HuH-7.5 (cell line): Measurements from ENCODE around the gene EXOSC5.
A peak's percentile ranks its signal among the peaks of the same experiment; 100 is the strongest.
"Not testable (repeated sequence)": the region's sequence is repeated elsewhere in the genome, so short reads cannot be mapped to it uniquely, and the experiment has no call there.

Experiments used
- DNase-seq: peaks from one replicate; pipeline ENCODE4 v3.0.0; 2011; ENCODE audit warnings: low spot score

The EXOSC5 gene

DNA sequence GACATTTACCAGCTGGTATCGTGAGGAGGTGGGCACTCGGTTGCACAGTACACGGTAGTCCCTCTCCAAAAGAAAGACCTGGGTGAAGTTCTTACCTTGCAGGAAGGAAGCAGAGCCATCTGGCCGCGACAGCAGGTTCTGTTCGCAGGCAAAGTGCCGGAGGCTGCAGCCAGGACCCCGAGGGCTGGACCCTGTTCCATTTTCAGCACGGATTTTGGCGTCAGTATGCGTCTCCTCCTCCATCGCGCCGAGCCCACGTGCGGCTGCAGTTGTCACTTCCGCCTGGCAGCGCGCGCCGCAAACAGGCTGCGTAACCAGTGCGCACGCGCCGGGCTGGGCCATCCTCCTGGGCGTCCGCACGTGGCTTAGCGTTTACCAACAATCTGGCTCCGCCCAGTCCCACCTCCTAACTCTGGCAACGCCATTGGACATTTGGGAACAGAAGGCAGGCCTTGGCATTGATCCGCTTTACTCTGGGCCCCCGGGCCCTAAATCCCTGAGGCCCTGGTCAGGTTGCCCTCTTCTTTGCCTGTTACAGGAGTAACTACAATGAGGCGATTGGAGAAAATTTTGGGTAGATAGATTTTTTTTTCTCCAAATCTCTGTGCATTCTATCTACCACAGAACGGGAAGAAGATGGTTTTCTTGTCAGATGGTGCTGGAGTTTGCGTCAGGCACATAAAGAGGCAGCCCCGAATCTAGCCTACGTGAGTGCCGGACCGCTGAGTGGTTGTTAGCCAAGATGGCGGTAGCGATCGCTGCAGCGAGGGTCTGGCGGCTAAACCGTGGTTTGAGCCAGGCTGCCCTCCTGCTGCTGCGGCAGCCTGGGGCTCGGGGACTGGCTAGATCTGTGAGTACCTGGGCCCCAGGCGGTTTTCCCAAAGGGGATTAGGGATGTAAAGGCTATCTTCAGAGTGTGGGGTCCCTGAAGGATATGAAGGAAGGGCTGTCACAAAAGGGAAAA, at the start of gene EXOSC5, which contains the start of gene BCKDHA:
TSS of gene EXOSC5 (minus strand) at position 274 of the 964 bp plus-strand sequence. CDS start at position 243, 31 bp downstream.
TSS of gene BCKDHA (plus strand) at position 733 of the 964 bp plus-strand sequence. CDS start at position 743, 10 bp downstream.
- peak; percentile 98 for DNase-seq

DNA sequence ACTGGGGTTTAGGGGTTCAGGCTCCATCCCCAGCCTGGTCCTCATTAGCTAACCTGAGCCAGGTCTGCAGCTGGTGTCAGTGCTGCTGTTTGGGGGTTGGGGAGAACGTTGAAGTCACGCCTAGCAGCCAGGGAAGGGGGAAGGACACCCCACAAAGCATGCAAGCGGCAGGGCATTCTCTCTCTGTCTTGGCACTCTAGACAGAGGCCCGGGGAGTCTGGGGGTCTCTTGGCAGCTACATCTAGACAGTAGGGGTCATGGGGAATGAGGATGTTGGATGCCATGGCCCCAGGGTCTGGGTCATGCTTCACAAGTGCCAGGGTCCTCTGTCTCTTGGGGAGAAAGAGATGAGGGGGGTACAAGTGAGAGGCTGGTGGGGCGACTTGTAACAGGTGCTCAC, 48.4 kb upstream of the EXOSC5 start:
- no peak for DNase-seq

DNA sequence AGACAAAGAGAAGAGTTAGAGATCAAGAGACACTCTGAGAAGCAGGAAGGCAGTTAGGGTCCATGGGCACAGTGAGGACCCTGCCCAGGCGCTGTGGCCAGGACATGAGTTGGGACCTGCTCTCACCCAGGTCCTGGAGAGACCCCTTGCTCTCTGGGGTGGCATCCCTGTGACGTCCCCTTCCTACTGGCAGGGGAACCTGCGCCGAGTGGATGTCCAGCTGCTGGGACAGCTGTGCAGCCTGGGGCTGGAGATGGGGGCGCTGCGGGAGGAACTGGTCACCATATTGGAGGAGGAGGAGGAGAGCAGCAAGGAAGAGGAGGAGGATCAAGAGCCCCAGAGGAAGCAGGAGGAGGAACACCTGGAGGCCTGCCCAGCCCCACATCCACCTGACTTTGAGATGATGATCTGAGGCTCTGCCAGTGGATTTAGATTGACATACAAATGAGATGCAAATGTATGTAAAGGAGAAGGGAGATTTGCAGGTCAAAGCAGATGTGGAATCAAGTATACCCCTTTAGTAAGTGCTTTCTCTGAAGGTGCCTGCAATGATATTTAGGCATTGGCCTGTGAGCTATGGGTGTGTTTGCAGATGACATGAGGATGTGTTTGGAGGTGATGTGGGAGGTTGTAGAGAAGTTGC, 46.8 kb upstream of the EXOSC5 start:
- no peak for DNase-seq

DNA sequence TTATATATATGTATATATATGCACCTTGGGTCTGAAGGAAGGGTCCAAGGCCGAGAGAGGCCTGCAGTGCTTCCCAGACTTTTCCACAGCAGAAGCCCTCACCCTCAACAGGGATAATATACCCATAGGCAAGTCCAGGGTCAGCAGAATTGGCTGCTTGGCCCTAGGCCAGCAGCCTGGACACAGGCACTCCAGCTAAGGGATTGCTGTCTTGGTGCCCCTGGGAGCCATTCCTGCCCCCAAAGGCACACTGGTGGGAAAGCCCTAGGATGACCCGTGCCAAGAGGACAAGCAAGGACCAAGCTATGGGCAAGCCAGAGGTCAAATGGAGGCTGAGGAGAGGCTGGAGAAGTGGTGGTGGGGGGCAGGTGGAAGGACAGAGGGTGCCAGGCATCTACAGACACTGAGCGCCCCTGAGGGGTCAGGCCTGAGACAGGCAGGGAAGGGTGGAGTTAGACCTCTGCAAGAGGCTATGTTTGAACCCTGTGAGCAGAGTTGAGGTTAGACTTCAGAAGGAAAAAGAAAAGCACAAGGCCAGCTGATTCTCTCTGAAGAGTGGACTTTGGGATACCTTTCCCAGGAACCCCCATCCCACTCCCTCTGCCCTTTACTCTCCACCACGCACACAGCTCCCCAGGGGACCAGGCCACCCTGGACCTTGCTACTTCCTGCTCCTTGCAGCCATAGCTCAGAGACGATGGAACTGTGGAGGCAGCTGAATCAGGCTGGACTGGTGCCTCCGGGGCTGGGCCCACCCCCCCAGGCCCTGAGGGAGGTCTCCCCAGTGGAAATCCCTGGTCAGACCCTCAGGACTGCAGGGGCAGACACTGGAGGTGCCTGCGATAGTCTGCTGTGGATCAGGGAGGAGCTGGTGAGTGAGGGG, 45.6 kb upstream of the EXOSC5 start, which contains the start of gene ERICH4:
TSS of gene ERICH4 (plus strand) at position 684 of the 883 bp plus-strand sequence. CDS start at position 698, 14 bp downstream.
- DNase-seq: no peak

DNA sequence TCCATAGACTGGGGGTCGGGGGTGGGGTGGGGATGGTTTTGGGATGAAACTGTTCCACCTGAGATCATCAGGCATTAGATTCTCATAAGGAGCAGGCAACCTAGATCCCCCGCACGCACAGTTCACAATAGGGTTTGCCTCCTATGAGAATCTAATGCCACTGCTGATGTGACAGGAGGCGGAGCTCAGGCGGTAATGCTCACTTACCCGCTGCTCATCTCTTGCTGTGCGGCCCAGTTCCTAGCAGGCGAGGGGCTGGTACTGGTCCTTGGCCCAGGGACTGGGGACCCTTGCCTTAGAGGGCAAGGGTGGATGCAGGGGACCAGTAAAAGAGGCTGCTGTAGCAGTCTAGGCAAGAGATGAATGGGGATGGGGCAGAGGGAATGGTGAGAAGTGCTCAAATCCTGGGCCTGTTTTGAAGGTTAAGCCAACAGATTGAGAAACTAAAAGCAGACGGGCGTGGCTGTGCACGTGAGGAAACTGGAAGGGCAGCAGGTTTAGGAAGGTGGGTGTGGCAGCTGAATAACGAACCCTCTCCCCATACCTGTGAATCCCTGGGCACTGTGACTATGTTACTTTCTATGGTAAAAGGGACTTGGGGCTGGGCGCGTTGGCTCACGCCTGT, 44.3 kb upstream of the EXOSC5 start:
- no peak for DNase-seq

DNA sequence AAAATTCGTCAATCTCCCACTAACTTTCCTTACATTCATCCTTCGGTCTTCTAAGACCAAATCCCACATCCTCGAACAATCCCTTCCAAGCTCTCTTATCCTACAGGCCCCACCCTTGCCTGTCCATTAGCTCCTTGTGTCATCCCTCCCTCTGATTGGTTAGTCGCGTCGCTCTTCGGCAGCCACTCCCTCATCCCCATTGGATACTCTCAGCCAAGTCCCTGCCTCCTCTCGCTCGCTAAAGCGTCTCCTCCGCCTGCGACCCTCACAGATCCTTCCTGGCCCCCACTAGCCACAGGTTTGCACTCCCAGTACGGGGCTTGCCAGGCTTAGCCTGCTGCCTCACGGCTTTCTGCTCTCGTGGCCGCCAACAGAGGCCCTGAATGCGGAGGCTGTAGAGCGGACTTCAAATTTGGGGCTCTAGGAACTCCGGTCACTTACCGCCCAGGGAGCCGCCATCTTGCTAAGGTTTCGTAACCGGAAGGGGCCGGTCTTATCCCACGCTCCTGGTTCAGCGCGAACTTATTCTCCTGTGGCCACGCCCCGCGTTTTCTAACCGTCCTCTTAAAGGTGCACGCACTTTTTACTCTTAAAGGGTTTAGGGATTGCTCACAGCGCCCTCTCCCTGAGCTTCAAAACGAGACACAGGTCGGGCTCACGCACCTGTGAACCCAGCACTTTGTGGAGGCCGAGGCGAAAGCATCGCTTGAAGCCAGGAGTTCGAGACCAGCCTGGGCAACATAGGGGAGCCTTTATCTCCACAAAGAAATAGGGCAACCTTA, 42.5 kb upstream of the EXOSC5 start, which contains the start of gene DMAC2:
TSS of gene DMAC2 (minus strand) at position 472 of the 782 bp plus-strand sequence. CDS start at position 459, 13 bp downstream.
- DNase-seq: peak; percentile 97

DNA sequence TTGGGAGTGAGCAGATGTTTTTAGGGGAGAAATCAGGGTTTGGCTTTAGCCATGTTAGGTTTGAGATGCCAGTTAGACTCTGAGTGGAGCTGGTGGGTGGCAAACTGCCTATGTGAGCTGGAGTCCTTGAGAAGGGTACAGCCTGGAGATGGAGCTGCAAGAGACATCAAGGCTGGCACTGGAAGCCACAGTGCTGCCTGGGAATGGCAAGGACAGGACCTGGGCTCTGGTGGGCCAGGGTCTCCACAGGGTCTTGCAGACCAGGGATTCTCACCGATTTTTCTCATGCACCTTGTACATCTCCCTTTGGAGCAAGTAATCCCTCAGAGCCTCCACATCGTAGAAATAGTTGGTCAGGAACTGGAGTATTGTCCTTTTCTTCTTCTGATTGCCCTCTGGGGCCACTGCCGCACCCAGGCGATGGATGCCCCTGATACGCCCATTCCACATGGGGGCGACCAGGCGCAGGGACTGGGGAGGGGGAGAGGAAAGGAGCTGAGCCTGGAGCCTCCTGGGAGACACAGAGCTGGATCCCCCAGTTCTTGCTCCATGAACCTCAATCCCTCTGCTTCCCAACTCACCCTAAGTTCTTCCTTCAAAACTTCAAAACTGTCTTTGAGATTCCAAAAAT, 40.9 kb upstream of the EXOSC5 start:
- no peak for DNase-seq

DNA sequence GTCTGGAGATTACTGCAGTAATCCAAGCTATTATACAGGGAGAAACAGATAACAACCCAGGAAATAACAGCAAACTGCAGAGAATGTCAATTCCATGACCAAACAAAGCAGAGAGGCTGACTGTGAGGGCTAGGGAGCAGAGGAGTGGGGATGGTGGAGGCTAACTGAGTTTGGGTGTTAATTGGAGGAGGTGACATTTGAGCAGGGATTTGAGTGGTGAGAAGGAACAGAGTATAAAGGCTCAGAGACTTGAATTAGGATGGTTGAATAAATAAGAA, 39.5 kb upstream of the EXOSC5 start:
- no peak for DNase-seq

DNA sequence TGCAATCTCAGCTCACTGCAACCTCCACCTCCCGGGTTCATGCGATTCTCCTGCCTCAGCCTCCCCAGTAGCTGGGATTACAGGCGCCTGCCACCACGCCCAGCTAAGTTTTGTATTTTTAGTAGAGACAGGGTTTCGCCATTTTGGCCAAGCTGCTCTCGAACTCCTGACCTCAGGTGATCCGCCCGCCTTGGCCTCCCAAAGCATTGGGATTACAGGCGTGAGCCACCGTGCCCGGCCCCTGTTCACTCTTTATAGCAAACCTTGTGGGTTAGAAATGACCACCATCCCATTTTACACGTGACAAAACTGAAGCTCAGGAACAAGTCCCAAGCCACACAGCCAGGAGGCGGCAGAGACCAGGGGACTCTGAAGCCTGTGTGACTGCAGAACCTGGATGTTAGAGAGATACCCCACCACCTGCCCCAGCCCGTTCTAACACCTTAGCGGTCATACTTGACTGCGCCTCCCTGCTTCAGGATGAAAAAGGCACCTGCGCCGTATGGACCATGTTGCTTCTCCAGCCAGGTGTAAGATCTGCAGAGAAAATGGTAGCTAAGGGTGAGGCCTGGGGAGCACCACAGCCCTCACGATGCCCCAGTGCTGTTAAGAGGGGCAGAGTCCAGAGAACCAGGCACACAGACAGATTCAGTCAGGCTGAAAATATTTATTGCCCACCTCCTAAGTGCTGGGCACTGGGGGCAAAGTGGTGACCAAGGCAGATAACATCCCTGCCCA, 38.9 kb upstream of the EXOSC5 start:
- no peak for DNase-seq

DNA sequence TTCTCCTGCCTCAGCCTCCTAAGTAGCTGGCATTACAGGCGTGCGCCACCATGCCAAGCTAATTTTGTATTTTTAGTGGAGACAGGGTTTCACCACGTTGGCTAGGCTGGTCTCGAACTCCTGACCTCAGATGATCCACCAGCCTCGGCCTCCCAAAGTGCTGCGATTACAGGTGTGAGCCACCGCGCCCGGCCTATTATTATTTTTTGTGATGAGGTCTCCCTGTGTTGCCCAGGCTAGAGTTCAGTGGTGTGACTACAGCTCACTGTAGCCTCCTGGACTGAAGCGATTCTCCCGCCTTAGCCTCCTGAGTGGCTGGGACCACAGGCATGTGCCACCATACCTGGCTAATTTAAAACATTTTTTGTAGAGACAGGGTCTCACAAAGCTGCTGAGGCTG, 38.2 kb upstream of the EXOSC5 start:
- DNase-seq: not testable (repeated sequence)

DNA sequence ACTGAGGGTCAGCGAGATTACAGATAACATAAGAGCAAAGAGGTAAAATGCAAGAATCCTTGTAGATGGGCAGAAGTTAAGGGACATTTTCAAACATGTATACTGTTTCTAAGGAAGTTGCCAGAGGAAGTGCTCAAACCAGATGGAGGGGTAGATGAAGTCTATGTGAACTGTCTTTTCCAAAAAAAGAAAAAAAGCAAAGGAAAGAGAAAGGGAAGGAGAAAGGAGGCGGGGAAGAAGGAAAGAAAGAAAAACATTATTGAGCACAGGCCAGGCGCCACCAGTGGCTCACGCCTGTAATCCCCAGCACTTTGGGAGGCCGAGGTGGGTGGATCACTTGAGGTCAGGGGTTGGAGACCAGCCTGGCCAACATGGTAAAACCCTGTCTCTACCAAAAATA, 37.3 kb upstream of the EXOSC5 start:
- DNase-seq: no peak

DNA sequence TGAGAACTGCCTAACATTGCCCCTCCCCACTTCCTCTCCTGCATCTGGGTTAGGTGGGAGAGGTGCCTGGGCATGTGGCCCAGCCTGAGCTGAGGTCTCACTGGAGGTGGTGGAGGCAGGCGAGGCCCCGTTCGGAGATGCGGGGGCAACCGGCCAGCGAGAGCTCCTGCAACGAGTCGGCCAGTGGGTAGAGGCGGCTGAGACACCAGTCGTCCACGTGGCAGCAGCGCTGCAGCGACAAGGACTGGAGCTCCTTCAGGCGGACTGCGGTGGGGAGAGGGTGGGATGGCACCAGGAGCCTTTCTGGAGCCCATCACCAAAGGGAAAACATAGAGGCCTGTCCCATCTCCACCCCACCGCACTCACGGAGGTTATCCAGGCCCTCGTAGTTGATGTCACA, 36.0 kb upstream of the EXOSC5 start:
- DNase-seq: no peak

DNA sequence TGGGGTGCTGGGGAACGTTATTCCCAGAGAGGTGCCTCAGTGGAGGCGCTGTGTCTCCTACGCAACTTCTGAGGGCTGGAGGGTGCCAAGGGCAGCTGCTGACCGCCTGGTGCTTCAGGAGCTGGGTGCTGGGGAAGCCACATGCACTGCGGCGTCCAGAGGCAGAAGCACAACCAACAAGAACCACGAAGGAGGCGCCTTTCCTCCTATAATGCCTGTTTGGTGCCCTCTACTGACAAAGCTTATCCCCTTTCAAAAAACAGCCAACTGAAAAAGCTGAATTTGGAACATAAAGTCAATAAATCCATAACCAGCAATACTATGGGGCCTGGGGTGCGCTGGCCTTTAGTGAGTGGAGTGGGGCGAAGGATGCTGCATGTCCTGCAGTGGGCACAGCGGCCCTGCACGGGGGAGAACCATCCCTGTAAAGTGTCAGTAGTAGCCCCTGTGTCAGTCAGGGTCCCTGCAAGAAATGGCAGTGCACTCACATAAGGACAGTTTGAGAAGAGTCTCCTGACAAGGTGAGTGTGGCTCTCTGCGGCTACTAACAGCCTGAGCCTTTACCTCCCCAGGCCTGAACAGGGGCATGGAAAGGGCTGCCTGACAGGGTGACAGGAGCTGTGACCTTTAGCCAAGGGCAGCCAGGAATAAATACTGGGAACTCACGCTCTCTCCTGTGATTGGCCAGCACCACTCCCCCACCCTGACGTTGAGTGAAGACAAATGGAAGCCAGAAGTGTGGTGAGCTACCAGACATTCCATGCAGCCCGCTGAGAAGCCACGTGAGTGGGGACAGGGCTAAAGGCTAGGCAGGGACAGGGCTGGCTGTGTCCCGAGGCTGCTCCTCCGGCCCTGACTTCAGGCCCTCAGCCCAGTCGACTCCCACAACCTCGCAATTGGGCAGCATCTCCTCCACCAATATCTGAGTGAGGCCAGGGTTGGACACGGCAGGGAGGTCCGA, 34.5 kb upstream of the EXOSC5 start:
- DNase-seq: no peak

DNA sequence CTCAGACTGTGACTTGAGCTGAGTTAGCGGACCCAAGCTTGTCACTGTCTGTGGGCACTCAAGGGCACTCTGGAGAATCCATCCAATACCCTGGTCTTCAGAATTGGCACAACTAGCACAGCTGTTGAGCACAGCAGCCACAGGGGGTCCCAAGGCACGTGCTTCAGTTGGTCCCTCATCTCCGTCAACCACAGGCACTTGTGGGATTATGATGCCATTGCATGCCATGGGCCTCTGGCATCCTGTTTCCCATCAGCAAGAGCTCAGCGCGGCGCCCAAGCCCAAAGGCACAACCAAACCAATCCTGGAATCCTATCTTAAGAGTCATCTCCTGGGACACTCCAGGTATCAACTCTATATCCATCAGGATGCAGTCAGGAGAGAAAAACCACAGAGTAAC, 33.8 kb upstream of the EXOSC5 start:
- no peak for DNase-seq

DNA sequence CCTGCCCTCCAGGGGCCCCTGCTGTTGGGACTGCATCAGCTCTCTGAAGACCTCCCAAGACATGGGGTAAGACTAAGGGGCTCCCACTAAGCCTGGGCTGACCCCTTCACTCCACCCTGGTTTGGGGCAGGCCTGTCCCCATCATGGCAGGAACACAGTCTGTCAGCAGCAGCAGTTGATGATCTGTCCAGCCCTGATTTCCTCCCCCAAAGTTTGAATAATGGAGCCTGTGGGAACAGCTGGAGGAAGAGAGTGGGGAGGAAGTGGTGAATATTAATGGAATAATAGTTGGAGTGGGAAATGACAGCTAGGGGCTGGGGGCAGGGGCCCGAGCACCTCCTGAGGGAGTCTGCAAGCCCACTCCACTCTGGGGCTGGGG, 31.3 kb upstream of the EXOSC5 start:
- no peak for DNase-seq

DNA sequence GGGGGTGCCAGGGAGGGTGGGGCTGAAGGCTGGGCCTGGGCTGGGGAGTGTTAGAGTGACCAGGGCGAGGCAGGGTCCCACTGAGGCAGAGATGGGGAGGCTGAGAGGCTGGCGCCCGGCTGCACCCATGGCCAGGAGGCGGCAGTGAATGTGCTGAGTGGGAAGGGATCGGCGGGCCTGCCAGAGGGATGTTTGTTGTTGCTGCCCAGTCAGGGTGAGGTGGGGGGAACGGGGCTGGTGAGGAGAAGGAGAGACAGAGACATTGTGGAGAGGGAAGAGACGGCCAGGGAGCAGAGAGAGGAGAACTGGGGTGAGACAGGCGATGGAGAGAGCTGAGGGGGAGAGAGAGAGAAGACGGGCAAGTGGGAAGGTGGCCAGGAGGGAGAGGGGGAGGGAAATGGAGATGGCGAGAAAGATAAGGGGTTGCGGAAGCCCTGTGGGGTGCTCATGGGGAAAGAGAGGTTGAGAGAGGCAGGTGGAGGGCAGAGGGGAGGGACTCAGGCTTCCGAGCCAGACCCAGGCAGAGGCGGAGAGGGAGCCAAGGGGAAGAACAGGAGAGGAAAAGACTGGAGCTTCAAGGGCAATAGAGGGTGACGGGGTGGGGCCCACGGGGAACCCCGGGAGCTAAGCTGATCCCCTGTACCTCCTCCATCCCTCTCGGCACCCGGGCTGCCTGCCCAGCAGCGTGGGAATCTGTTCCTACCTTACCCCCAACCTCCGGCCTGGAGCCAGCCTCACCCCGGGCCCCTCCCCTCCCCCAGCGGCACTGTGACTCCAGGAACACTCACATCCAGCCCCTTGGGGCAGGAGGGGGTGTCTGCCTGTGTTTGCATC, 30.7 kb upstream of the EXOSC5 start:
- no peak for DNase-seq

DNA sequence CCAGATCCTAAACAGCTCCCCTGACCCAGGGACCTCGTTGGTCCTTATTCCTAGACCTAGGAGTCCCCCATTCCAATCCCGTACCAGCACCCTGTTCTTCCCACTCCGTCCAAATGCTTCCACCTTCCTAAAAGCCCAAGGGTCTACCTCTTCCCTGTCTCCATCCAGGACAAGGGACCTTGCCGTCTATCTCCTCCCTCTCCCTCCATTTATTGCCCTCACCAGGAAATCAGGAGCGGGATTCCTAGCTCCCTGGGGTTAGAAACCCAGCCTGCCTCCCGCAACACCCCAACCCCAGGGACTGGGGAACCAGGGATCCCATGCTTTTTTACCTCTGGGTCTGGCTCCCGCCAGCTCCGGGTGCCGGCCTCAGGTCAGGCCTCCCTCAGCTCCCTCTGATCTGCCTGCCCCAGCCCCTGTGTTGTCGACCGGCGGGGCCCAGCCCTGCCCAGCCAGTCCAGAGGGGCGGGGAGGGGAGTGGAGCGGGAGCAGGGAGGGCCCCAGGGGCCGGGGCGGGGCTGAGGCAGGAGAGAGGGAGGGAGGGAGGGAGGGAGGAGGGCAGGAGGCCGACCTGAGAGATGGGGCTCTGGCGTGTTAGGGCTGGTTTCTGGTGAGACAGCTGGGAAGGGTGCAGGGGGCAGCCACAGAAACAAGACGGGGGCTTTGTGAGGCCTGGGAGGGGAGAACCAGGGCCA, 29.9 kb upstream of the EXOSC5 start, which contains the start of gene B3GNT8:
TSS of gene B3GNT8 (minus strand) at position 423 of the 695 bp plus-strand sequence. CDS start 596 bp downstream, outside the sequence.
- peak; percentile 63 for DNase-seq
